ENCODE measurements around the gene ABL1.

- TF ChIP-seq ZFP30 (CRISPR knock-in tag; IDR thresholded peaks at IDR 0.05) (no peak), CSDC2 (CRISPR knock-in tag; IDR thresholded peaks at IDR 0.05) (no peak), BACH2 (CRISPR knock-in tag; IDR thresholded peaks at IDR 0.05; ENCODE audit: borderline replicate concordance) (no peak), ARNTL (CRISPR knock-in tag; IDR thresholded peaks at IDR 0.05; ENCODE audit: borderline replicate concordance, low read depth) (no peak), TCF4 (CRISPR knock-in tag; IDR thresholded peaks at IDR 0.05; ENCODE audit: borderline replicate concordance) (no peak), TOX (CRISPR knock-in tag; IDR thresholded peaks at IDR 0.05; ENCODE audit: borderline replicate concordance) (no peak), ZNF70 (CRISPR knock-in tag; IDR thresholded peaks at IDR 0.05) (no peak), CREB5 (CRISPR knock-in tag; IDR thresholded peaks at IDR 0.05; ENCODE audit: low read depth) (no peak), PATZ1 (CRISPR knock-in tag; IDR thresholded peaks at IDR 0.05; ENCODE audit: borderline replicate concordance) (no peak), ZFP3 (CRISPR knock-in tag; IDR thresholded peaks at IDR 0.05) (no peak)
Measured at GRCh38 chr9:130897105-130897751, 62.2 kb downstream of the ABL1 start.
